H9 (cell line): ENCODE data around the gene PCSK6. TPM values are rescaled to one million over a fixed set of nuclear protein-coding genes. Genes with fewer than 3 reads are reported as not detected.
A peak's percentile ranks its signal among the peaks of the same experiment; 100 is the strongest.

Experiments used
- DNase-seq: peaks from one replicate; pipeline ENCODE4 v3.0.0-alpha.2; 2017
- H2AFZ ChIP-seq: one replicate; pipeline ENCODE4 v1.6.1; 2013; ENCODE audit warnings: mild to moderate bottlenecking, low read length, control low read depth, moderate library complexity
- H2AK5ac ChIP-seq: 2 replicates; pipeline ENCODE4 v1.6.1; 2013; ENCODE audit warnings: low read length, control low read depth, mixed read lengths; ENCODE audit not compliant: insufficient read length
- H2BK120ac ChIP-seq: one replicate; pipeline ENCODE4 v1.6.1; 2013; ENCODE audit warnings: low read depth, mild to moderate bottlenecking, low read length, control low read depth, inconsistent platforms; ENCODE audit not compliant: poor library complexity, severe bottlenecking
- H2BK12ac ChIP-seq: 2 replicates; pipeline ENCODE4 v1.6.1; 2013; ENCODE audit warnings: low read length, control low read depth, mixed read lengths, low read depth; ENCODE audit not compliant: insufficient read length
- H2BK15ac ChIP-seq: 2 replicates; pipeline ENCODE4 v1.6.1; 2013; ENCODE audit warnings: low read depth, low read length, control low read depth
- H2BK20ac ChIP-seq: one replicate; pipeline ENCODE4 v1.6.1; 2013; ENCODE audit warnings: low read depth, mild to moderate bottlenecking, low read length, control low read depth, inconsistent platforms; ENCODE audit not compliant: poor library complexity, severe bottlenecking
- H2BK5ac ChIP-seq: 2 replicates; pipeline ENCODE4 v1.6.1; 2013; ENCODE audit warnings: low read length, control low read depth, mixed read lengths; ENCODE audit not compliant: insufficient read length
- H3K14ac ChIP-seq: 2 replicates; pipeline ENCODE4 v1.6.1; 2013; ENCODE audit warnings: low read length, control low read depth; ENCODE audit not compliant: insufficient read depth
- H3K18ac ChIP-seq: 2 replicates; pipeline ENCODE4 v1.6.1; 2013; ENCODE audit warnings: low read depth, mild to moderate bottlenecking, mixed read lengths, low read length, control low read depth; ENCODE audit not compliant: insufficient read length
- H3K23ac ChIP-seq: 2 replicates; pipeline ENCODE4 v1.6.1; 2013; ENCODE audit warnings: low read length, control low read depth, mixed read lengths, low read depth; ENCODE audit not compliant: insufficient read length
- H3K23me2 ChIP-seq: 2 replicates; pipeline ENCODE4 v1.6.1; 2013; ENCODE audit warnings: low read depth, mild to moderate bottlenecking, mixed read lengths, low read length, control low read depth; ENCODE audit not compliant: insufficient read length, poor library complexity, severe bottlenecking
- H3K27ac ChIP-seq: 2 replicates; pipeline ENCODE4 v1.5.1; 2013; ENCODE audit warnings: low read length, control low read depth, mixed read lengths, low read depth; ENCODE audit not compliant: insufficient read length
- H3K27me3 ChIP-seq: 2 replicates; pipeline ENCODE4 v1.6.1; 2013; ENCODE audit warnings: low read length, control low read depth, inconsistent platforms; ENCODE audit not compliant: insufficient read depth
- H3K4ac ChIP-seq: 2 replicates; pipeline ENCODE4 v1.6.1; 2013; ENCODE audit warnings: low read depth, mild to moderate bottlenecking, control low read depth, inconsistent platforms, low read length, moderate library complexity
- H3K4me1 ChIP-seq: 2 replicates; pipeline ENCODE4 v1.6.1; 2013; ENCODE audit warnings: low read length, control low read depth, inconsistent platforms; ENCODE audit not compliant: insufficient read depth
- H3K4me2 ChIP-seq: 2 replicates; pipeline ENCODE4 v1.6.1; 2013; ENCODE audit warnings: low read length, control low read depth, mixed read lengths; ENCODE audit not compliant: insufficient read length, insufficient read depth
- H3K56ac ChIP-seq: 2 replicates; pipeline ENCODE4 v1.6.1; 2013; ENCODE audit warnings: low read depth, mild to moderate bottlenecking, mixed read lengths, low read length, control low read depth; ENCODE audit not compliant: insufficient read length
- H3K79me1 ChIP-seq: 2 replicates; pipeline ENCODE4 v1.6.1; 2013; ENCODE audit warnings: low read depth, mild to moderate bottlenecking, moderate library complexity, low read length, control low read depth, inconsistent platforms; ENCODE audit not compliant: insufficient read depth, poor library complexity, severe bottlenecking
- H3K79me2 ChIP-seq: 2 replicates; pipeline ENCODE4 v1.6.1; 2013; ENCODE audit warnings: low read length, control low read depth, inconsistent platforms; ENCODE audit not compliant: insufficient read depth
- H3K9ac ChIP-seq: 2 replicates; pipeline ENCODE4 v1.6.1; 2013; ENCODE audit warnings: low read length, control low read depth, mixed read lengths; ENCODE audit not compliant: insufficient read length; ENCODE audit errors: extremely low read depth
- H3K9me3 ChIP-seq: one replicate; pipeline ENCODE4 v1.6.1; 2013; ENCODE audit warnings: low read depth, low read length, inconsistent platforms; ENCODE audit not compliant: control insufficient read depth
- H3T11ph ChIP-seq: one replicate; pipeline ENCODE4 v1.6.1; 2013; ENCODE audit warnings: mild to moderate bottlenecking, low read length, control low read depth, inconsistent platforms
- H4K20me1 ChIP-seq: one replicate; pipeline ENCODE4 v1.6.1; 2013; ENCODE audit not compliant: control insufficient read depth, insufficient read length, insufficient read depth
- H4K5ac ChIP-seq: 2 replicates; pipeline ENCODE4 v1.6.1; 2013; ENCODE audit warnings: low read depth, mild to moderate bottlenecking, mixed read lengths, low read length, control low read depth; ENCODE audit not compliant: insufficient read length
- H4K8ac ChIP-seq: replicated peaks from 2 replicates; pipeline ENCODE4 v1.6.1; 2013; ENCODE audit warnings: low read length, control low read depth, mixed read lengths, low read depth; ENCODE audit not compliant: insufficient read length
- H4K91ac ChIP-seq: 2 replicates; pipeline ENCODE4 v1.6.1; 2013; ENCODE audit warnings: low read depth, mild to moderate bottlenecking, moderate library complexity, mixed read lengths, low read length, control low read depth; ENCODE audit not compliant: insufficient read length
- H3K27ac Mint-ChIP-seq, 3 experiments: 2 replicates in 2 of 3; 3 replicates in 1 of 3; pipeline ENCODE4 v1.8.0; 2020 to 2021; ENCODE audit warnings: mixed read lengths in 3 of 3, mild to moderate bottlenecking in 1 of 3, moderate library complexity in 1 of 3
- H3K27me3 Mint-ChIP-seq: 2 replicates; pipeline ENCODE4 v1.8.0; 2021; ENCODE audit warnings: low read depth, mild to moderate bottlenecking, moderate library complexity, mixed read lengths
- H3K36me3 Mint-ChIP-seq, 3 experiments: 2 replicates in 2 of 3; 3 replicates in 1 of 3; pipeline ENCODE4 v1.8.0; 2020 to 2021; ENCODE audit warnings: low read depth in 3 of 3, mixed read lengths in 3 of 3; ENCODE audit not compliant: insufficient read depth in 1 of 3
- H3K4me1 Mint-ChIP-seq, 2 experiments: 2 replicates each; pipeline ENCODE4 v1.8.0; 2020; ENCODE audit warnings: mixed read lengths in 2 of 2
- H3K4me3 Mint-ChIP-seq, 2 experiments: 2 replicates in 1 of 2; 3 replicates in 1 of 2; pipeline ENCODE4 v1.8.0; 2020 to 2021; ENCODE audit warnings: mild to moderate bottlenecking in 2 of 2, mixed read lengths in 2 of 2, moderate library complexity in 1 of 2
- H3K9me3 Mint-ChIP-seq, 2 experiments: 2 replicates in 1 of 2; 3 replicates in 1 of 2; pipeline ENCODE4 v1.8.0; 2020; ENCODE audit warnings: mild to moderate bottlenecking in 2 of 2, mixed read lengths in 2 of 2, moderate library complexity in 1 of 2
- CTCF ChIP-seq: fragments of 200-600 bp; sonication (generic); conservative IDR thresholded peaks from 3 replicates; pipeline ENCODE4 v1.8.0; 2021; ENCODE audit warnings: antibody characterized with exemption, mild to moderate bottlenecking
- WGBS: extraction: QIAGEN DNeasy Blood & Tissue Kit; methylation state at CpG from one replicate; pipeline ENCODE4 v1.1.7; 2013; ENCODE audit warnings: missing lambda C conversion rate, low lambda C conversion rate, mixed read lengths; ENCODE audit not compliant: insufficient read length; ENCODE audit errors: extremely low coverage; 5-methylcytosine and 5-hydroxymethylcytosine counted together
- total RNA-seq: library from RNA; stranded (reverse); gene quantifications from 2 replicates; pipeline ENCODE4 v1.2.1, GENCODE V29; 2021

PCSK6 gene
- total RNA-seq, 1 experiment from 2014 or later, result 4.0 TPM

GRCh38 chr15:101396484-101397261, 92.8 kb downstream of the PCSK6 start:
- Histone ChIP-seq H3K9me3 (no peaks in the 10 kb centered on the region), H2BK20ac (no peak overlapping the region), H3K14ac (no peak overlapping the region), H2BK120ac (no peak overlapping the region), H3K4me2 (no peak overlapping the region), H3K23ac (no peak overlapping the region), H3K79me1 (no peaks in the 10 kb centered on the region), H3K18ac (no peak overlapping the region), H3T11ph (no peak overlapping the region), H2AFZ (no peak overlapping the region), H2BK12ac (no peak overlapping the region), H2BK15ac (no peak overlapping the region), H3K23me2 (no peaks in the 10 kb centered on the region), H4K5ac (no peak overlapping the region), H3K27ac (no peak overlapping the region), H3K56ac (no peak overlapping the region), H3K27me3 (no peaks in the 10 kb centered on the region), H3K9ac (no peak overlapping the region), H3K4ac (no peak overlapping the region), H2AK5ac (no peak overlapping the region), H3K4me1 (no peaks in the 10 kb centered on the region), H4K91ac (no peak overlapping the region), H3K79me2 (no peaks in the 10 kb centered on the region), H4K8ac (no peak overlapping the region), H2BK5ac (no peak overlapping the region), H4K20me1 (no peaks in the 10 kb centered on the region)
- WGBS, result no CpG with 5 or more reads among the region's 19 CpGs
- no peaks in the 10 kb centered on the region; a peak in 1 of 5 replicates for H3K9me3 Mint-ChIP-seq
- TF ChIP-seq CTCF, result no peak
- peaks cover 21% of the 10 kb centered on the region for H3K27me3 Mint-ChIP-seq
- H3K4me1 Mint-ChIP-seq, result peaks cover 14 to 30% of the 10 kb centered on the region in 2 experiments
- H3K27ac Mint-ChIP-seq, result peak overlapping the region in 1 of 3 experiments; percentile 34; a peak in 1 of 7 replicates
- peaks cover 0 to 3% (median 0%) of the 10 kb centered on the region in 3 experiments; a peak in 2 of 7 replicates for H3K36me3 Mint-ChIP-seq
- DNase-seq, result peak; percentile 25
- H3K4me3 Mint-ChIP-seq, result no peak overlapping the region
